ENCODE results near the gene GCN1. TPM values are rescaled to one million over a fixed set of nuclear protein-coding genes. Genes with fewer than 3 reads are reported as not detected.

Gene GCN1
- total and polyA plus RNA-seq, 2 of the 8 experiments (the other 6 are each of a cell fraction or from before 2014, with no cell fraction given): 61.4 to 133 TPM

DNA sequence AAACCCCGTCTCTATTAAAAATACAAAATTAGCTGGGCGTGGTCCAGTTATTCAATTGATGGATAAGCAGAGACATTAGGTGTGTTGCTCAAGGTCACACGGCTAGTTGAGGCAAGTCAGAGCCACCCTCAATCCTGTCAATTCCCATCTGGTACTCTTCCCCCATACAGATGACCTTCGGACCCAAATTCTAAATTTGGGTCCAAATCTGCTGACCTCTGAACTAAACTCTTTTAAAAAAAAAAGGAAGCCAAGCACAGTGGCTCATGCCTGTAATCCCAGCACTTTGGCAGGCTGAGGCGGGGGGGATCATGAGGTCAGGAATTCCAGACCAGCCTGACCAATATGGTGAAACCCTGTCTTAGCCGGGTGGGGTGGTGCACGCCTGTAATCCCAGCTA is 23.9 kb downstream of the GCN1 start:
- CTCF ChIA-PET (ENCODE audit: partially characterized antibody): interaction anchor here (0.6 kb wide), 1 partner anchor 188 kb away, joined by 3 read pairs; no protein-coding TSS in a partner anchor
- Histone ChIP-seq H3K4me3 (ENCODE audit: extremely low read depth in 1 of 4, insufficient read depth in 2 of 4, low read depth in 3 of 4, low read length in 4 of 4) (no peak overlapping the region), H3K56ac (replicated peaks; ENCODE audit: insufficient read length, low read depth, low read length) (no peak overlapping the region), H3K18ac (ENCODE audit: extremely low read depth, low read length) (no peak overlapping the region), H3K4me2 (ENCODE audit: insufficient read depth in 1 of 2, low read depth in 2 of 2, low read length in 2 of 2) (no peak overlapping the region), H4K20me1 (replicated peaks in 1 of 2; ENCODE audit: control insufficient read depth in 1 of 2, insufficient read depth in 2 of 2, low read length in 2 of 2) (peaks cover 0 to 9% of the 10 kb centered on the region in 2 experiments), H3K79me1 (ENCODE audit: low read depth, low read length) (no peaks in the 10 kb centered on the region; the same call in 1 of the 2 replicates), H3K79me2 (ENCODE audit: control insufficient read depth in 1 of 2, insufficient read depth in 2 of 2, low read length in 2 of 2) (no peaks in the 10 kb centered on the region), H2BK5ac (ENCODE audit: low read depth, low read length) (no peak overlapping the region), H3K4ac (replicated peaks; ENCODE audit: insufficient read length, low read depth, low read length) (no peak overlapping the region), H2BK12ac (ENCODE audit: low read depth, low read length) (no peak overlapping the region), H3K14ac (ENCODE audit: insufficient read length) (no peak overlapping the region), H3K4me1 (replicated peaks in 1 of 4; ENCODE audit: control insufficient read depth in 3 of 4, insufficient read depth in 4 of 4, low read length in 3 of 4) (no peaks in the 10 kb centered on the region), H3K27me3 (replicated peaks in 1 of 4; ENCODE audit: control insufficient read depth in 3 of 4, extremely low read depth in 1 of 4, insufficient read depth in 3 of 4, low read length in 3 of 4) (no peaks in the 10 kb centered on the region), H3K9ac (replicated peaks in 1 of 4; ENCODE audit: extremely low read depth in 1 of 4, low read depth in 3 of 4, low read length in 3 of 4) (no peak overlapping the region), H2BK120ac (replicated peaks; ENCODE audit: low read depth, low read length) (no peak overlapping the region), H3K27ac (ENCODE audit: low read depth, low read length) (no peak overlapping the region), H3K23ac (ENCODE audit: insufficient read length) (no peak overlapping the region), H4K8ac (ENCODE audit: extremely low read depth, insufficient read depth, low read length) (no peak overlapping the region), H2BK20ac (ENCODE audit: low read length) (no peak overlapping the region), H3K23me2 (ENCODE audit: low read depth, low read length) (no peaks in the 10 kb centered on the region), H3K36me3 (ENCODE audit: control insufficient read depth in 2 of 4, insufficient read depth in 4 of 4, low read length in 3 of 4) (peaks cover 37 to 74% (median 62%) of the 10 kb centered on the region in 4 experiments), H3K9me3 (ENCODE audit: insufficient read depth in 2 of 2, low read depth in 1 of 2, low read length in 1 of 2) (no peaks in the 10 kb centered on the region), H4K91ac (replicated peaks; ENCODE audit: insufficient read length, low read length) (no peak overlapping the region), H2BK15ac (ENCODE audit: low read length) (no peak overlapping the region), H4K5ac (ENCODE audit: insufficient read length, low read depth, low read length) (no peak overlapping the region), H2AK5ac (ENCODE audit: low read depth, low read length) (no peak overlapping the region), H2AFZ (ENCODE audit: low read length) (no peak overlapping the region)
- TF ChIP-seq MAX (IDR thresholded peaks at IDR 0.05) (no peak), HDAC2 (IDR thresholded peaks at IDR 0.05; ENCODE audit: borderline replicate concordance in 1 of 2, low read depth in 2 of 2, low read length in 2 of 2) (no peak), SP1 (IDR thresholded peaks at IDR 0.05; ENCODE audit: low read depth, low read length) (no peak), BACH1 (IDR thresholded peaks at IDR 0.05; ENCODE audit: low read length) (no peak), CBX8 (IDR thresholded peaks at IDR 0.05; ENCODE audit: borderline replicate concordance, low read depth, low read length) (no peak), EZH2 (IDR thresholded peaks at IDR 0.05; ENCODE audit: low read depth, low read length, severe bottlenecking) (no peak), POU5F1 (IDR thresholded peaks at IDR 0.05; ENCODE audit: low read depth, low read length) (no peak), SUZ12 (IDR thresholded peaks at IDR 0.05; ENCODE audit: low read length) (no peak)
- FAIRE-seq (no peak), DNase-seq (ENCODE audit: low read depth in 1 of 2, low spot score in 2 of 2) (no peak)
- WGBS, 2 experiments (ENCODE audit: extremely low coverage in 1 of 2, insufficient coverage in 1 of 2, insufficient read length in 1 of 2, insufficient replicate concordance in 2 of 2, low coverage in 1 of 2, low lambda C conversion rate in 2 of 2, missing lambda C conversion rate in 1 of 2): 98% methylated on average over 7 of the region's 7 CpGs; no CpG with 5 or more reads in 1 of the 2 experiments
- POLR2A ChIA-PET (ENCODE audit: partially characterized antibody): interaction anchor here (1.1 to 20.9 kb wide), 4 partner anchors 10 to 33 kb away, joined by 3 to 358 read pairs (median 18); partner anchors contain the start of genes GCN1 and RPLP0

Data from H1 (cell line).